Colonic mucosa (tissue), 4 donors: Measurements from ENCODE around the gene DYNLT4. TPM values are rescaled to one million over a fixed set of nuclear protein-coding genes. Genes with fewer than 3 reads are reported as not detected.
"Not testable (repeated sequence)": the region's sequence is repeated elsewhere in the genome, so short reads cannot be mapped to it uniquely, and the experiment has no call there.

Experiments
- DNase-seq: peaks from one replicate; pipeline ENCODE4 v3.0.0-alpha.2; 2020
- H3K27ac ChIP-seq: fragments of 200-600 bp; one replicate; pipeline ENCODE4 v1.8.0; 2021
- H3K27me3 ChIP-seq: fragments of 200-600 bp; one replicate; pipeline ENCODE4 v1.8.0; 2021
- H3K36me3 ChIP-seq: fragments of 200-600 bp; one replicate; pipeline ENCODE4 v1.8.0; 2021
- H3K4me1 ChIP-seq: fragments of 200-600 bp; one replicate; pipeline ENCODE4 v1.8.0; 2021; ENCODE audit warnings: mild to moderate bottlenecking
- H3K4me3 ChIP-seq: fragments of 200-600 bp; one replicate; pipeline ENCODE4 v1.8.0; 2021
- H3K9ac ChIP-seq, 2 donors: one replicate each; pipeline ENCODE4 v1.7.0; 2013; ENCODE audit warnings: control low read depth in 2 of 2, low read depth in 2 of 2, low read length in 2 of 2
- H3K9me3 ChIP-seq: fragments of 200-600 bp; one replicate; pipeline ENCODE4 v1.8.0; 2021
- intact Hi-C: fragments of 100-400 bp; cut with DNase I; formaldehyde crosslinking; loops from one replicate; pipeline ENCODE4 v1.14.1; 2022
- total RNA-seq, 2 donors: library from RNA; stranded (reverse); fragmentation: NEBNext Ultra II Directional in 1 of 2; extraction: Animal tissue kit (Norgen Biotek cat#: 25700) in 1 of 2; gene quantifications; one replicate each; pipeline ENCODE4 v1.2.1, GENCODE V29; 2021
- TF ChIP-seq, protein P1 (sequence below): fragments of 200-600 bp; IDR thresholded peaks from one replicate; pipeline ENCODE4 v1.8.0; 2022; ENCODE audit warnings: antibody characterized with exemption, mild to moderate bottlenecking
- donor health status: healthy.
- donor health status: DM: no; HTN: no; CAD: no.
- donor health status: DM: no; HTN: no; CAD: no.

DYNLT4 gene
- total RNA-seq, 2 donors from 2014 or later: 0.35 to 0.56 TPM

DNA sequence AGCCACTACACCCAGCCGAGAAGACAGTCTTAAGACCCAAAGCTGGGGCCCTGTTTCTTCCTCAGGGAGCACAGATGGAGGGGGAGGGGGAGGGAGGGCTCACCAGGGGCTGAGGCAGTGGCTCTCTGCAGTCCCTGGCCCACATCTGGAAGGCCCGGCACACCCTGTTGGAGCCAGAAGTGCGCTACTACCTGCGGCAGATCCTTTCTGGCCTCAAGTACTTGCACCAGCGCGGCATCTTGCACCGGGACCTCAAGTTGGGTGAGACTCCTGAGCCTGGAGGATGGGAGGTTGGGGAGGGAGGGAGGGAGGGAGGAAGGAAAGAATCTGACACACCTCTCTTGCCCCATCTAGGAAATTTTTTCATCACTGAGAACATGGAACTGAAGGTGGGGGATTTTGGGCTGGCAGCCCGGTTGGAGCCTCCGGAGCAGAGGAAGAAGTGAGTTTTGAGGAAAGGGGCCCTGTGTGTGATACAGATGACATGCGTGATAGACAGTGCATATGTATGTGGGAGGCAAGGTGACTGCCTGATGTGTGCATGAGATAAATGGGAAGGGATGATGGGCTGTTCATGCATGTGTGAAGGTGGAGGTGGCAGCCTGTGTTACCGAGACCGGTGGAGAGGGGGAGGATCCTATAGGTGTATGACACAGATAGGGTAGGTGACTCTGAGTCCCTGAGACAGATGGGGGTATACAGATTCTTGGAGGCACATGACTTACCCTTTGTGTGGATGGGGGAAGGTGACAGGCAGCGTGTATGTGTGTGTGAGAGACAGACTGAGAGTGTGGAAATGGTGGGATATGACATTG is 5.5 kb downstream of the DYNLT4 start:
- H3K9me3 ChIP-seq: no peaks in the 10 kb centered on the region
- H3K27ac ChIP-seq: no peak overlapping the region
- TF ChIP-seq, protein P1, sequence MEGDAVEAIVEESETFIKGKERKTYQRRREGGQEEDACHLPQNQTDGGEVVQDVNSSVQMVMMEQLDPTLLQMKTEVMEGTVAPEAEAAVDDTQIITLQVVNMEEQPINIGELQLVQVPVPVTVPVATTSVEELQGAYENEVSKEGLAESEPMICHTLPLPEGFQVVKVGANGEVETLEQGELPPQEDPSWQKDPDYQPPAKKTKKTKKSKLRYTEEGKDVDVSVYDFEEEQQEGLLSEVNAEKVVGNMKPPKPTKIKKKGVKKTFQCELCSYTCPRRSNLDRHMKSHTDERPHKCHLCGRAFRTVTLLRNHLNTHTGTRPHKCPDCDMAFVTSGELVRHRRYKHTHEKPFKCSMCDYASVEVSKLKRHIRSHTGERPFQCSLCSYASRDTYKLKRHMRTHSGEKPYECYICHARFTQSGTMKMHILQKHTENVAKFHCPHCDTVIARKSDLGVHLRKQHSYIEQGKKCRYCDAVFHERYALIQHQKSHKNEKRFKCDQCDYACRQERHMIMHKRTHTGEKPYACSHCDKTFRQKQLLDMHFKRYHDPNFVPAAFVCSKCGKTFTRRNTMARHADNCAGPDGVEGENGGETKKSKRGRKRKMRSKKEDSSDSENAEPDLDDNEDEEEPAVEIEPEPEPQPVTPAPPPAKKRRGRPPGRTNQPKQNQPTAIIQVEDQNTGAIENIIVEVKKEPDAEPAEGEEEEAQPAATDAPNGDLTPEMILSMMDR: no peak
- H3K9ac ChIP-seq: peak overlapping the region; percentile 38 to 55
- H3K4me1 ChIP-seq: peaks cover 10% of the 10 kb centered on the region
- H3K36me3 ChIP-seq: peaks cover 13% of the 10 kb centered on the region
- intact Hi-C loops: no loop called here
- H3K4me3 ChIP-seq: peak overlapping the region; percentile 79
- no peaks in the 10 kb centered on the region for H3K27me3 ChIP-seq
- no peak for DNase-seq

DNA sequence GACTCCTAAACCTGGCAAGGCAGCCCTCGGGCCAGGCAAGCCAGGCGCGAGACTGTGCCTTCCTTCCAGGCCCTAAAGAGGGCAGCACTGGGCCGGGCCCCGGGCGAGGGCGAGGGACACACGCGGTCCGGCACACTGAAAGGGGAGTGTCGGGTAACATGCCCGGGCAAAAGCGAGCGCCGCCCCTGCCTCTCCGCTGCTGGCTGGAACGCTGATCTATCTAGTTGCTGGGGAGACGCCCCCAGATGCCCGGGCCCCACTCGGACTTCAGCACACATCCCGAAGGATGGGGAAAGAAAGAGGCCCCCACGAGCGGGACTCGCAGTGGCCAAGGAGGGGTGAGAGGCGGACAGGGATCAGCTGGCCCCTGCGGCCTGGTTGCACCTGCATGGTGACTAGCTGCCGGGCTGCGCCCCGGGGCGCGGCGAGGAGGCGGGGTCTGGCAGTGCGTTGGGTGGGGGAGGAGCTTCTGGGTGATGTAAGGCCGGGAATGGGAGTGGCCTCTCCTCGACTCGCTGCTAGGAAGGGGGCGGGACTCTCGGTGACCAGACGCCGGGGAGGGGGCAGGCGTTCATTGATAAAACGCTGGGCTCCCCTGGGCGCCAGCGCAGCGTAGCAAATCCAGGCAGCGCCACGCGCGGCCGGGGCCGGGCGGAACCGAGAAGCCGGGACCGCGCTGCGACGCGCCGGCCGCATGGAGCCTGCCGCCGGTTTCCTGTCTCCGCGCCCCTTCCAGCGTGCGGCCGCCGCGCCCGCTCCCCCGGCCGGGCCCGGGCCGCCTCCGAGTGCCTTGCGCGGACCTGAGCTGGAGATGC is 7.2 kb downstream of the DYNLT4 start, which contains the start of gene PLK3:
PLK3 (plus strand) TSS at position 608 of the 815 bp plus-strand sequence; CDS start at position 695, 87 bp downstream.
- Histone ChIP-seq H3K9ac (peak within 1 kb of the TSS; percentile 82 to 99), H3K27ac (peak within 1 kb of the TSS; percentile 92), H3K27me3 (no peaks in the 10 kb centered on the region), H3K9me3 (no peaks in the 10 kb centered on the region), H3K4me3 (peak within 1 kb of the TSS; percentile 79), H3K4me1 (peaks cover 6% of the 10 kb centered on the region), H3K36me3 (peaks cover 5% of the 10 kb centered on the region)
- peak; percentile 99 for DNase-seq
- intact Hi-C loops: no loop called here
- TF ChIP-seq, protein P1: peak; percentile 90

DNA sequence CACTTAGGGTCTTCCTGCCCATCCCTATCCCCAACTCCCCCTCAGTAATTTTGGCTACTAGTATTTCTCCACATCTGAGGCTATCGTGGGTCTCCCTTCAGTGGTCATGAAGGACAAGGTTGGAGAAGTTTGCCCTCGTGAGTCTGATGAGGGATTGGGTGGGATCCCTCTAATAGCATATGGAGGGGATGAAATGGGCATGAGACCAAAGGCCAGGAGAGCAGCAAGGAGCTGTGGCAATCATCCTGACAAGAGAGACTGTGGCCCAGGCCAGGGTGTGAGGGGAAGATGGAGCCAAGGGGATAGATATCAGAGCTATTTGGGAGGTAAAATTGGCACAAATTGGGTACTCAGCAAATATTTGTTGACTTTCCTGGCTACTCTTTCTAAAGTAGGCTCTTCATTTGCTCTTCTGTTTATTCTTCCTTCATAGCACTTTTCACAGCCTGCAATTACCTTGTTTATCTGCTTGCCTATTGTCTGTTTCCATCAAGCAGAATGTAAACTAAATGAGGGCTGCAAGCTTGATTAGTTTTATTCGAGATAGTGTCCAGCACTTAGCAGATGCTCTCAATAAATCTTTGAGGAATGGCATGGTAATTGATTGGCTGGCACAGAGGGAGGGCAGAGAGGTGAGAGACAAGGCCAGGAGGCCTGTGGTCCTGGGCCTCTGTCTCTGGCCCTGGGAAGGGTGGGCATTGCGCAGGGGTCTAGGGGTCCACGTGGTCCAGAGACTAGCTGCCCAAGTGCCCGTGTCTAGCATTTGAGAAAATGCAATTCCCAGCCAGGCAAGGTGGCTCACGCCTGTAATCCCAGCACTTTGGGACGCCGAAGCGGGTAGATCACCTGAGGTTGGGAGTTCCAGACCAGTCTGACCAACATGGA is 8.4 kb downstream of the DYNLT4 start:
- Histone ChIP-seq H3K36me3 (no peaks in the 10 kb centered on the region), H3K27ac (no peak overlapping the region), H3K4me1 (peaks cover 6% of the 10 kb centered on the region), H3K4me3 (no peak overlapping the region), H3K27me3 (no peaks in the 10 kb centered on the region), H3K9ac (no peak overlapping the region), H3K9me3 (no peaks in the 10 kb centered on the region)
- intact Hi-C loops: no loop called here
- no peak for DNase-seq
- TF ChIP-seq, protein P1: no peak

DNA sequence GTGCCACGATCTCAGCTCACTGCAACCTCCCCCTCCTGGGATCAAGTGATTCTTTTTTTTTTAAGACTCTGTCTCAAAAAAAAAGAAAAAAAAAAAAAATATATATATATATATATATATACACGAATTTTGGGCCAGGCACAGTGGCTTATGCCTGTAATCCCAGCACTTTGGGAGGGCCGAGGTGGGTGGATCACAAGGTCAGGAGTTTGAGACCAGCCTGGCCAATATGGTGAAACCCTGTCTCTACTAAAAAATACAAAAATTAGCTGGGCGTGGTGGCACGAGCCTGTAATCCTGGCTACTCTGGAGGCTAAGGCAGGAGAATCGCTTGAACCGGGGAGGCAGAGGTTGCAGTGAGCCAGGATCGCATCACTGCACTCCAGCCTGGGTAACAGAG is 9.3 kb downstream of the DYNLT4 start:
- DNase-seq, H3K27ac ChIP-seq, H3K4me1 ChIP-seq, H3K4me3 ChIP-seq, intact Hi-C loops, H3K9ac ChIP-seq, H3K9me3 ChIP-seq, H3K27me3 ChIP-seq, H3K36me3 ChIP-seq: not testable (repeated sequence)

DNA sequence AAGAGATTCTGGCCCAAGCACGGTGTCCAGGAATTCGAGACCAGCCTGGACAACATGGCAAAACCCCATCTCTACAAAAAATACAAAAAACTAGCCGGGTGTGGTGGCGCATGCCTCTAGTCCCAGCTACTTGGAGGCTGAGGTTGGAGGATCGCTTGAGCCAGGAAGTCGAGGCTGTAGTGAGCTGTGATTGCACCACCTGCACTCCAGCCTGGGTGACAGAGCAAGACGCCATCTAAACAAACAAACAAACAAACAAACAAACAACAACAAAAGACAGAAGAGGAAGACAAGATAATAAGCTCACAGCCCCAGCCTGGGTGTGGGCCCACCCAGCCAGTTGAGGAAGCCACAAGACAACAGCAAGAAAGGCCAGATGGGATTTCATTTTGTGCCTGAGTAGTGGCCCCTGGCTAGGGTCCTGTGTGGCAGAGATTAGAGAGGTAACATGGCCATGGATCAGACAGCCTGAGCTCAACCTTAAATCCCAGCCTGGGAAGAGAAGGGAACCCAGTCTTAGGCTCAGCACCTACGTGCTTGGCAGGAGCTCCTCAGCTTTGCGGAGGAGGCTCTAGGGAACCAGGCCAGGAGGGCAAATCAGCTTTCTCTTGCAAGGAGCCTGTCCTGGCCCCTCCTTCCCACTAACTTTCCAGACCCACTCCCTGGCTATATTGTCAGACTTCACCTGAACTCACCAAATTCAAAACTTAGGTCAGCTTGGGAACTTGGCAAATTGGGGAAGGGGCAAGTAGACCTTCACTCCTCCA is 14.2 kb downstream of the DYNLT4 start:
- DNase-seq: no peak
- TF ChIP-seq, protein P1: no peak
- no peaks in the 10 kb centered on the region for H3K36me3 ChIP-seq
- H3K9ac ChIP-seq: no peak overlapping the region
- no peak overlapping the region for H3K27ac ChIP-seq
- H3K4me1 ChIP-seq: no peaks in the 10 kb centered on the region
- intact Hi-C loops: loop anchor here (5.0 kb wide), 1 partner anchor 39 kb away; no protein-coding TSS in a partner anchor
- no peaks in the 10 kb centered on the region for H3K9me3 ChIP-seq
- H3K27me3 ChIP-seq: no peaks in the 10 kb centered on the region
- H3K4me3 ChIP-seq: no peak overlapping the region
